H54 (cell line): Measurements from ENCODE around the gene ITIH5.
"Not testable (repeated sequence)": the region's sequence is repeated elsewhere in the genome, so short reads cannot be mapped to it uniquely, and the experiment has no call there.

Experiments used
- DNase-seq: peaks from one replicate; pipeline ENCODE4 v3.0.0; 2011; ENCODE audit warnings: low spot score, mixed read lengths; ENCODE audit not compliant: insufficient read length
- FAIRE-seq: peaks from 3 replicates; lab custom pipeline; 2011; peaks lifted over from hg19 to GRCh38; lab: Jason Lieb, UNC
- POLR2A ChIP-seq: IDR thresholded peaks from 2 replicates; pipeline ENCODE4 v1.6.1; 2011; ENCODE audit warnings: low read depth, mild to moderate bottlenecking, low read length

Gene ITIH5

GRCh38 chr10:7667262-7668141, 736 bp upstream of the ITIH5 start:
- no peak for TF ChIP-seq POLR2A
- DNase-seq (no peak), FAIRE-seq (no peak)

- DNase-seq (no peak), FAIRE-seq (no peak)
Observed at GRCh38 chr10:7665767-7666166, 999 bp downstream of the ITIH5 start.

GRCh38 chr10:7664707-7665106, 2.1 kb downstream of the ITIH5 start:
- FAIRE-seq (no peak), DNase-seq (no peak)
- no peak for TF ChIP-seq POLR2A

More at GRCh38 chr10:7665767-7666166, 999 bp downstream of the ITIH5 start:
- TF ChIP-seq POLR2A: no peak

GRCh38 chr10:7662522-7662921, 4.2 kb downstream of the ITIH5 start:
- TF ChIP-seq POLR2A: no peak
- DNase-seq (no peak), FAIRE-seq (no peak)

- FAIRE-seq (no peak), DNase-seq (no peak)
- TF ChIP-seq POLR2A: no peak
Observed at GRCh38 chr10:7659560-7659959, 7.2 kb downstream of the ITIH5 start.

GRCh38 chr10:7657552-7657951, 9.2 kb downstream of the ITIH5 start:
- TF ChIP-seq POLR2A: no peak
- FAIRE-seq (no peak), DNase-seq (no peak)

GRCh38 chr10:7657079-7657478, 9.7 kb downstream of the ITIH5 start:
- DNase-seq, FAIRE-seq: not testable (repeated sequence)

GRCh38 chr10:7651853-7652470, 14.8 kb downstream of the ITIH5 start:
- TF ChIP-seq POLR2A: no peak
- FAIRE-seq: no peak
- DNase-seq: no peak

- FAIRE-seq (no peak), DNase-seq (no peak)
- no peak for TF ChIP-seq POLR2A
Observed at GRCh38 chr10:7649673-7650300, 17.0 kb downstream of the ITIH5 start.

- FAIRE-seq (no peak), DNase-seq (no peak)
- no peak for TF ChIP-seq POLR2A
Observed at GRCh38 chr10:7647062-7647664, 19.6 kb downstream of the ITIH5 start.

GRCh38 chr10:7642491-7643011, 24.2 kb downstream of the ITIH5 start:
- no peak for TF ChIP-seq POLR2A
- no peak for FAIRE-seq

GRCh38 chr10:7635408-7636125, 31.2 kb downstream of the ITIH5 start:
- FAIRE-seq: no peak
- TF ChIP-seq POLR2A: no peak
- no peak for DNase-seq

More at GRCh38 chr10:7642491-7643011, 24.2 kb downstream of the ITIH5 start:
- DNase-seq: no peak
